DND-41 (cell line): ENCODE results near the gene RIT1.
"Not testable (repeated sequence)": the region's sequence is repeated elsewhere in the genome, so short reads cannot be mapped to it uniquely, and the experiment has no call there.

ENCODE experiments used
- ATAC-seq: fragments of 200-7000 bp; cut with Tn5 transposase; 3 replicates; pipeline ENCODE4 v1.9.1; 2021; ENCODE audit warnings: low read depth; ENCODE audit not compliant: insufficient read depth
- DNase-seq: peaks from one replicate; pipeline ENCODE4 v3.0.0-alpha.2; 2020
- H2AFZ ChIP-seq: 2 replicates; pipeline ENCODE4 v1.6.0; 2012; ENCODE audit warnings: low read depth, low read length
- H3K27ac ChIP-seq: 2 replicates; pipeline ENCODE4 v1.5.1; 2012; ENCODE audit warnings: low read length, inconsistent platforms
- H3K27me3 ChIP-seq: fragments of 200-600 bp; sonication (generic); 2 replicates; pipeline ENCODE4 v1.6.0; 2012; ENCODE audit warnings: low read length, mild to moderate bottlenecking, inconsistent platforms; ENCODE audit not compliant: insufficient read depth, poor library complexity
- H3K36me3 ChIP-seq: 2 replicates; pipeline ENCODE4 v1.5.1; 2012; ENCODE audit warnings: low read length, inconsistent platforms; ENCODE audit not compliant: insufficient read depth
- H3K4me1 ChIP-seq: 2 replicates; pipeline ENCODE4 v1.5.1; 2012; ENCODE audit warnings: mild to moderate bottlenecking, low read length; ENCODE audit not compliant: insufficient read depth
- H3K4me2 ChIP-seq: 2 replicates; pipeline ENCODE4 v1.6.0; 2012; ENCODE audit warnings: mild to moderate bottlenecking, moderate library complexity, low read length, inconsistent platforms; ENCODE audit not compliant: insufficient read depth
- H3K4me3 ChIP-seq, 2 experiments: fragments of 200-600 bp in 1 of 2; shearing (Covaris generic) in 1 of 2; 2 replicates each; pipeline ENCODE4 v1.5.1; 2012 to 2016; ENCODE audit warnings: inconsistent platforms in 2 of 2, low read length in 2 of 2, mild to moderate bottlenecking in 2 of 2, low read depth in 1 of 2, moderate library complexity in 1 of 2
- H3K79me2 ChIP-seq: 2 replicates; pipeline ENCODE4 v1.6.0; 2012; ENCODE audit warnings: low read length, inconsistent platforms; ENCODE audit not compliant: insufficient read depth
- H3K9ac ChIP-seq: 2 replicates; pipeline ENCODE4 v1.6.0; 2012; ENCODE audit warnings: low read depth, mild to moderate bottlenecking, inconsistent platforms, low read length, moderate library complexity
- H3K9me3 ChIP-seq: 2 replicates; pipeline ENCODE4 v1.5.1; 2012; ENCODE audit warnings: low read length, moderate library complexity, mild to moderate bottlenecking, inconsistent platforms; ENCODE audit not compliant: insufficient read depth, severe bottlenecking
- H4K20me1 ChIP-seq: 2 replicates; pipeline ENCODE4 v1.6.0; 2012; ENCODE audit warnings: low read length; ENCODE audit not compliant: insufficient read depth
- EZH2 ChIP-seq: IDR thresholded peaks from 3 replicates; pipeline ENCODE4 v1.6.1; 2012; ENCODE audit warnings: borderline replicate concordance, low read depth, mild to moderate bottlenecking, moderate library complexity, low read length, inconsistent platforms; ENCODE audit not compliant: severe bottlenecking
- TF ChIP-seq, protein P1 (sequence below): IDR thresholded peaks from 2 replicates; pipeline ENCODE4 v1.5.1; 2012; ENCODE audit warnings: borderline replicate concordance, low read length, moderate library complexity, mild to moderate bottlenecking; ENCODE audit not compliant: poor library complexity, severe bottlenecking; ENCODE audit errors: extremely low read depth

RIT1 gene

DNA sequence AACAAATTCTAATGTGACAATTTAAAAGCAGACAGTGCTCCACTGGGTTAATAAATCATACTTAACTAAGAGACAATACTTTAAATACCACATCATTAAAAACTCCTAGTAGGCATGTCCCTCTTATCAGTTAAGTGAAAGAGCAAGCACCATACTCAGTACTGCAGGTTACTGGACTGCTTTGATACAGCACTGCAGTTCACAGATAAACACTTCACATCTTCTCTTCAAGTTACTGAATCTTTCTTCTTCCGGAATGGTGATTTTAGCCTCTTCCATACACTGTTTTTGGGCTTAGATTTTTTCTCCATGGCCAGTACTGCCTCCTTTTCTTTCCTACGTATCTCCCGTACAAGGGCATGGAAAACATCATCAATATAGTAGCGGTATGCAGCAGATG lies 11.0 kb downstream of the RIT1 start:
- Histone ChIP-seq H3K27me3 (no peaks in the 10 kb centered on the region), H3K4me3 (no peak overlapping the region), H3K9ac (no peak overlapping the region), H2AFZ (no peak overlapping the region), H3K9me3 (no peaks in the 10 kb centered on the region), H3K4me1 (no peaks in the 10 kb centered on the region), H3K4me2 (no peak overlapping the region), H3K36me3 (peaks cover 63% of the 10 kb centered on the region), H3K79me2 (no peaks in the 10 kb centered on the region), H3K27ac (no peak overlapping the region), H4K20me1 (no peaks in the 10 kb centered on the region)
- ATAC-seq (no peak), DNase-seq (no peak)
- no peak for TF ChIP-seq EZH2
- TF ChIP-seq, protein P1, sequence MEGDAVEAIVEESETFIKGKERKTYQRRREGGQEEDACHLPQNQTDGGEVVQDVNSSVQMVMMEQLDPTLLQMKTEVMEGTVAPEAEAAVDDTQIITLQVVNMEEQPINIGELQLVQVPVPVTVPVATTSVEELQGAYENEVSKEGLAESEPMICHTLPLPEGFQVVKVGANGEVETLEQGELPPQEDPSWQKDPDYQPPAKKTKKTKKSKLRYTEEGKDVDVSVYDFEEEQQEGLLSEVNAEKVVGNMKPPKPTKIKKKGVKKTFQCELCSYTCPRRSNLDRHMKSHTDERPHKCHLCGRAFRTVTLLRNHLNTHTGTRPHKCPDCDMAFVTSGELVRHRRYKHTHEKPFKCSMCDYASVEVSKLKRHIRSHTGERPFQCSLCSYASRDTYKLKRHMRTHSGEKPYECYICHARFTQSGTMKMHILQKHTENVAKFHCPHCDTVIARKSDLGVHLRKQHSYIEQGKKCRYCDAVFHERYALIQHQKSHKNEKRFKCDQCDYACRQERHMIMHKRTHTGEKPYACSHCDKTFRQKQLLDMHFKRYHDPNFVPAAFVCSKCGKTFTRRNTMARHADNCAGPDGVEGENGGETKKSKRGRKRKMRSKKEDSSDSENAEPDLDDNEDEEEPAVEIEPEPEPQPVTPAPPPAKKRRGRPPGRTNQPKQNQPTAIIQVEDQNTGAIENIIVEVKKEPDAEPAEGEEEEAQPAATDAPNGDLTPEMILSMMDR: no peak

DNA sequence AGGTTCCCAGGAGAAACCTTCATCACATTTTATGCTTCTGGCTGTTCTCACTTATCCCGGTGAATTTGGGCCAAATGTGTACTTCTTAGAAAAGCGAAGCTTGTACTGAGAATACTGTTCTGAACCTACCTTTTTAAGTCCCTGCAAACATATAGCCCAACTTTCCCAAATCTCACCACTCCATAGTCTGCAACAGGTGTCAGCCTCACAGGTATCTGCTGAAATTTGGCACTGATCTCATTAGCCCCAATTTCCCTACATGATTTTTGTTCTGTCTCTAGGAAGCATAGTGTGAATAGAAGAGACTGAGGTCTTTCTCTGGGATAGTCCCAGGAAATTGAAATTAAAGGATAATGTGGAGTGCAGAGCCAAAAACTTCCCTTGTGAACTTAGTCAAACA lies 11.5 kb downstream of the RIT1 start:
- Histone ChIP-seq H3K4me1 (no peaks in the 10 kb centered on the region), H3K9me3 (no peaks in the 10 kb centered on the region), H3K9ac (no peak overlapping the region), H3K27ac (no peak overlapping the region), H4K20me1 (no peaks in the 10 kb centered on the region), H2AFZ (no peak overlapping the region), H3K79me2 (no peaks in the 10 kb centered on the region), H3K4me3 (no peak overlapping the region), H3K27me3 (no peaks in the 10 kb centered on the region), H3K4me2 (no peak overlapping the region), H3K36me3 (peaks cover 58% of the 10 kb centered on the region)
- DNase-seq: no peak
- no peak for TF ChIP-seq EZH2
- TF ChIP-seq, protein P1: no peak
- ATAC-seq: no peak

DNA sequence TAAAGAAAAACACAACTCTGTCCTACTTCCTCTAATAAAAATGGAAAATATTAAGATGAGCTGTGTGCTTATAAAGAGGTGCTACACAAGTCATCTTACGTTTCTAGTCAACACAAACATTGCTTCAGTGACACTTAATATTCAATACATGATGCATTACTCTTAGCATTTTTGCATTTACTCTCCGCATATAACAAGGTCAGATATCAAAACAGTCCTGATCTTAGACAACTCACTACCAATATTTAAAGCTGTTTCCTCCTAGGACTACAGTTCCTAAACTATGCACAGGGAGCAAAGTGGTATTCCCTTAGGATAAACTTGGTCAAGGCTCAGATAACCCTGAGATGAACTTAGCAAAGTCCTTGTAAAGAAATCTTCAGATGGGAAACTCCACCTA lies 12.3 kb downstream of the RIT1 start:
- H3K4me2 ChIP-seq: no peak overlapping the region
- 0 out of 2 replicates have a peak, but pooled peaks cover 2% of the 10 kb centered on the region for H3K4me1 ChIP-seq
- H2AFZ ChIP-seq: no peak overlapping the region
- H3K27ac ChIP-seq: no peak overlapping the region
- ATAC-seq (no peak), DNase-seq (no peak)
- no peak overlapping the region for H3K4me3 ChIP-seq
- no peaks in the 10 kb centered on the region for H3K27me3 ChIP-seq
- peaks cover 50% of the 10 kb centered on the region for H3K36me3 ChIP-seq
- TF ChIP-seq, protein P1: no peak
- TF ChIP-seq EZH2: no peak
- no peaks in the 10 kb centered on the region for H3K79me2 ChIP-seq
- no peaks in the 10 kb centered on the region for H3K9me3 ChIP-seq
- no peak overlapping the region for H3K9ac ChIP-seq
- H4K20me1 ChIP-seq: no peaks in the 10 kb centered on the region

DNA sequence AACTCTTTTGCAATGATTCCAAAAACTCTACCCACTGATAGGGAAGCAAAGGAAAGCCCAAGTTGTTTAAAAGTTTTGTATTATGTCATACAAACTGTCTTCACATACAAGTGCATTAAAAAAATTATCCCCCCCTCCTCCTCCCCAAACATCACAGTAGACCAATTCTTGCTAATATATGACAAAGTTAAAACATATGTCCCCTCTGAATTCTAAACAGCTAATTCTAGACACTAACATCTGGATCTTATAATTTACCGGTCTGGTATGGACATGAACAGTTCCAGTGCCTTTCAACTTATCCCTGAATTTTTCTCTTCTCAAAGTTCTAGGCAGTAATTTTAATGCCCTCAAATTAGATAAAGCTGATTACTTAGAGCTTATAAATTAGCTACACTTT lies 13.4 kb downstream of the RIT1 start:
- peaks cover 42% of the 10 kb centered on the region for H3K36me3 ChIP-seq
- no peak for TF ChIP-seq EZH2
- TF ChIP-seq, protein P1: no peak
- 0 out of 2 replicates have a peak, but pooled peaks cover 4% of the 10 kb centered on the region for H3K4me1 ChIP-seq
- no peak for ATAC-seq
- no peak overlapping the region for H3K4me2 ChIP-seq
- no peak for DNase-seq
- no peaks in the 10 kb centered on the region for H3K79me2 ChIP-seq
- no peaks in the 10 kb centered on the region for H4K20me1 ChIP-seq
- no peak overlapping the region for H3K27ac ChIP-seq
- no peak overlapping the region for H3K4me3 ChIP-seq
- no peaks in the 10 kb centered on the region for H3K27me3 ChIP-seq
- no peaks in the 10 kb centered on the region for H3K9me3 ChIP-seq
- no peak overlapping the region for H2AFZ ChIP-seq
- no peak overlapping the region for H3K9ac ChIP-seq

DNA sequence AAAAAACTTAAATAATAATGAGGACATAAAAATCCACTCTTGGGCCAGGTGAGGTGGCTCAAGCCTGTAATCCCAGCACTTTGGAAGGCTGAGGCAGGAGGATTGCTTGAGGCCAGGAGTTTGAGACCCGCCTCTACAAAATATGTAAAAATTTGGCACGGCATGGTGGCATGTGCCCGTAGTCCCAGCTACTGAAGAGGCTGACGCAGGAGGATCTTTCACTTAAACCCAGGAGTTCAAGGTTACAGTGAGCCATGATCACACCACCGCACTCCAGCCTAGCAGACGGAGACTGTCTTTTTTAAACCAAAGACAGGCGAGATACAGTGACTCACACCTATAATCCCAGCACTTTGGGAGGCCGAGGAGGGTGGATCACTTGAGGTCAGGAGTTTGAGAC lies 14.7 kb downstream of the RIT1 start:
- H3K9me3 ChIP-seq, H3K4me3 ChIP-seq, H3K9ac ChIP-seq, H4K20me1 ChIP-seq, H3K4me1 ChIP-seq, H3K27me3 ChIP-seq, H3K27ac ChIP-seq, H3K4me2 ChIP-seq, H3K79me2 ChIP-seq, H2AFZ ChIP-seq, DNase-seq, ATAC-seq: not testable (repeated sequence)
- peaks cover 36% of the 10 kb centered on the region for H3K36me3 ChIP-seq
